ENCODE results near the gene PSME4. TPM values are rescaled to one million over a fixed set of nuclear protein-coding genes. Genes with fewer than 3 reads are reported as not detected.

The PSME4 gene
- total RNA-seq, 1 donor from 2014 or later = 71.2 TPM

DNA sequence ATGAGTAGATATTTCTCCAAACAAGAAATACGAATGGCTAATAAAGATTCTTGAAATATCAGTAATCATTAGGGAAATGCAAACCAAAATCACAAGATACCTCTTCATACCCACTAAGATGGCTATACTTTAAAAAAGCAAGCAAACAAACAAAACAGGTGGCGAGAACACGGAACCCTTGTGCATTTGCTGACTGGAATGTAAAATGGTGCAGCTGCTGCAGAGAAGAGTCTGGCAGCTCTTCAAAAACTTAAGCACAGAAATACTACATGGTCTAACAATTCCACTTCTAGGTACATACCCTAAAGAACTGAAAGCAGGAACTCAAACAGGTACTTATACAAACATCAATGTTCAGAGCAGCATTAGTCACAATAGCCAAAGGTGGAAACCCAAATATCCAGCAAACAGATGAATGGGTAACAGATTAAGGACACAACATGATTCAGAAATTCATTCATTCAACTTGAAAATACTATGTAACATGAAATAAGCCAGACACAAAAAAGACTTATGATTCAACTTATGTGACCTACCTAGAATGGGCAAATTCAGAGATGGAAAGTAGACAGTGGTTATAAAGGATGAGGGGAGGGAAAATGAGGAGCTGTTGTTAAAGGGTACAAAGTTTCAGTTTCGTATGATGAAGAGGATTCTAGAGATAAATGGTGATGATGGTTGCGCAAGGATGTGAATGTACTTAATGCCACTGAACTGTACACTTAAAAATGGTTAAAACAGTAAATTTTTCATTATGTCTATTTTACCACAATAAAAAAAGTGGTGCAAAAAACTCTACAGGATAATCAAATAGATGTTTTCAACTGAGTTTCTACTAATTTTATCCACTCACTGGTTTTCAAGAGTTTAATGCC, 84.2 kb downstream of the PSME4 start:
- intact Hi-C loops (cut with DNase I) = no loop called here
- H3K36me3 ChIP-seq = peaks cover 4 to 98% of the 10 kb centered on the region in 2 donors
- H3K27ac ChIP-seq = no peak overlapping the region
- H3K27me3 ChIP-seq = no peaks in the 10 kb centered on the region
- TF ChIP-seq, protein P1, sequence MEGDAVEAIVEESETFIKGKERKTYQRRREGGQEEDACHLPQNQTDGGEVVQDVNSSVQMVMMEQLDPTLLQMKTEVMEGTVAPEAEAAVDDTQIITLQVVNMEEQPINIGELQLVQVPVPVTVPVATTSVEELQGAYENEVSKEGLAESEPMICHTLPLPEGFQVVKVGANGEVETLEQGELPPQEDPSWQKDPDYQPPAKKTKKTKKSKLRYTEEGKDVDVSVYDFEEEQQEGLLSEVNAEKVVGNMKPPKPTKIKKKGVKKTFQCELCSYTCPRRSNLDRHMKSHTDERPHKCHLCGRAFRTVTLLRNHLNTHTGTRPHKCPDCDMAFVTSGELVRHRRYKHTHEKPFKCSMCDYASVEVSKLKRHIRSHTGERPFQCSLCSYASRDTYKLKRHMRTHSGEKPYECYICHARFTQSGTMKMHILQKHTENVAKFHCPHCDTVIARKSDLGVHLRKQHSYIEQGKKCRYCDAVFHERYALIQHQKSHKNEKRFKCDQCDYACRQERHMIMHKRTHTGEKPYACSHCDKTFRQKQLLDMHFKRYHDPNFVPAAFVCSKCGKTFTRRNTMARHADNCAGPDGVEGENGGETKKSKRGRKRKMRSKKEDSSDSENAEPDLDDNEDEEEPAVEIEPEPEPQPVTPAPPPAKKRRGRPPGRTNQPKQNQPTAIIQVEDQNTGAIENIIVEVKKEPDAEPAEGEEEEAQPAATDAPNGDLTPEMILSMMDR (IDR thresholded peaks at IDR 0.05) = no peak
- TF ChIP-seq POLR2AphosphoS5 (IDR thresholded peaks at IDR 0.05; ENCODE audit: insufficient read depth in 1 of 2, low read depth in 1 of 2) = no peak
- H3K4me1 ChIP-seq = no peaks in the 10 kb centered on the region
- H3K9me3 ChIP-seq = no peaks in the 10 kb centered on the region
- DNase-seq (ENCODE audit: extremely low spot score in 2 of 2) = no peak
- no peak overlapping the region for H3K4me3 ChIP-seq

DNA sequence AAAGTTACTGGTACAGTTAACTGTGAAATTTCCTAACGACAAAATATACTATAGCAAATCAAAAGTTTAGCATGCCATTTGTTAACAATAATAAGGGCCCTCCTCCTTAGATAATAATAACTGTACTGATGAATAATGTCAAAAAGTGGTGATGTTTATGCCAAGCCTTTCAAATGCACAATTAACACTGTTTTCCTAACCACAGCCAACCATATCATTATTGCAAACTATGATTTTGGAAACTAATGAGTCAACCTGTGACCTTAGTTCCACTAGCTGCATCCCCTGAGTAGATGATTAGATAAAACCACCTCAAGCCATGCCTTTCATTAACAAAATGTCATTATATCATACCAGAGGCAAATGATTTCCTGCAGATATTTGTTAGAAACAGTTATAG, 85.9 kb downstream of the PSME4 start:
- no peaks in the 10 kb centered on the region for H3K9me3 ChIP-seq
- no peaks in the 10 kb centered on the region for H3K4me1 ChIP-seq
- H3K4me3 ChIP-seq = no peak overlapping the region
- TF ChIP-seq POLR2AphosphoS5 (IDR thresholded peaks at IDR 0.05; ENCODE audit: insufficient read depth in 1 of 2, low read depth in 1 of 2) (no peak), POLR2A (IDR thresholded peaks at IDR 0.05) (no peak)
- TF ChIP-seq, protein P1 (IDR thresholded peaks at IDR 0.05) = no peak
- intact Hi-C loops (cut with DNase I) = no loop called here
- H3K27me3 ChIP-seq = no peaks in the 10 kb centered on the region
- DNase-seq (ENCODE audit: extremely low spot score in 2 of 2) = no peak
- peaks cover 4 to 92% of the 10 kb centered on the region in 2 donors for H3K36me3 ChIP-seq
- no peak overlapping the region for H3K27ac ChIP-seq

DNA sequence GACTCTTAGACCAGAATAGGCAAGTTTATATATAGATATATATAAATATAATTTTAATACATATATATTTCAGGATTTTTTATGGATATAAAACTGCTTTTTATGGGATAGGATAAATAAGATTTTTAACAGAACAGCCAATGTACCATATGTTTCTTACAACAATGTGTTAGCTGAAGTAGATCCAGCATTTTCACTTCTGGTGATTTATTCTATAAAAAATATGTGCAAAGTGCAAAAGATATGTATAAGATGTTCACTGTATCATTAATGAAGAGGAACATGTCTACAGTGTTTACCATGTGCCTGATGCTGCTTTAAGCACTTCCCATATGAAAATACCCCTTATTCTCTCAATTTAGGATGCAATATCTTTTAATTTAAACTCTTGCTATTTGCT, 88.8 kb downstream of the PSME4 start:
- no peak for DNase-seq (ENCODE audit: extremely low spot score in 2 of 2)
- H3K36me3 ChIP-seq = peaks cover 4 to 68% of the 10 kb centered on the region in 2 donors

DNA sequence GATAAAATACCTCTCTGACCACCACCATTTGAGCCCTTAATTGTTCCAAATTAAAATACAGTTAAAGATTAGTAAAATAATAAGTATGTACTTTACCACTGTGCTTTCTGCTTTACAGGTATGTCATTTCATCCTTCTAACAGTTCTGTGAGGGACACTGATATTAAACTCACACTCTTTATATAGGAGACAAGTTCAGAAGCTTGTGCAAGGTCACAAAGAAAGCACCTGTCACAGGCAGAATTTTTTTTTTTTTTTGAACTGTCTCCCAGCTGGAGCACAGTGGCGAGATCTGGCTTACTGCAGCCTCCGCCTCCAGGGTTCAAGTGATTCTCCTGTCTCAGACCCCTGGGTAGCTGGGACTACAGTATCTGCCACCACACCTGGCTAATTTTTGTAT, 89.4 kb downstream of the PSME4 start:
- Histone ChIP-seq H3K36me3 (peaks cover 3 to 62% of the 10 kb centered on the region in 2 donors), H3K27me3 (no peaks in the 10 kb centered on the region), H3K27ac (no peak overlapping the region), H3K4me3 (no peak overlapping the region), H3K4me1 (no peaks in the 10 kb centered on the region), H3K9me3 (no peaks in the 10 kb centered on the region)
- TF ChIP-seq POLR2AphosphoS5 (IDR thresholded peaks at IDR 0.05; ENCODE audit: insufficient read depth in 1 of 2, low read depth in 1 of 2) = no peak
- TF ChIP-seq, protein P1 (IDR thresholded peaks at IDR 0.05) = no peak
- no peak for TF ChIP-seq POLR2A (IDR thresholded peaks at IDR 0.05)
- intact Hi-C loops (cut with DNase I) = no loop called here
- no peak for DNase-seq (ENCODE audit: extremely low spot score in 2 of 2)

More for the DNA sequence above, 88.8 kb downstream of the PSME4 start:
- no peak overlapping the region for H3K27ac ChIP-seq
- H3K27me3 ChIP-seq = no peaks in the 10 kb centered on the region
- H3K9me3 ChIP-seq = no peaks in the 10 kb centered on the region
- intact Hi-C loops (cut with DNase I) = no loop called here
- H3K4me1 ChIP-seq = no peaks in the 10 kb centered on the region
- no peak for TF ChIP-seq POLR2AphosphoS5 (IDR thresholded peaks at IDR 0.05; ENCODE audit: insufficient read depth in 1 of 2, low read depth in 1 of 2)
- TF ChIP-seq, protein P1 (IDR thresholded peaks at IDR 0.05) = no peak
- TF ChIP-seq POLR2A (IDR thresholded peaks at IDR 0.05) = no peak
- H3K4me3 ChIP-seq = no peak overlapping the region

DNA sequence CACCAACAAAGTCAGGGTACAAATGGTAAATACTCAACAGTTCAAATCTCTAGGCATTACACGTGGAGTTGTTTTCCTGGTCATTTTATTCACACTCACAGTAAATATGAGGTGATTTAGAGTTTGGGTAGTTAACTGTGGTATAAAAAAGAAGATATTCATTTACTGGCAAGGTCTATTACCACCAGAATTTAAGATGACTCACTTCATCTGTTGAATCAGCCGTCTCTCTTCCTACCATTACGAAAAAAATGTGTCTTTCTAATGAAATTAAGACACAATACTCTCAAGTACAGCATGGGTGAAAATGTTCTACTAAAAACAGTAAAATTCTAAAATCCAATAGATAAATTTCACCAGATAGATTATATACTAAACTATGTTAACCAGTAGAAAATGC, 90.0 kb downstream of the PSME4 start:
- H3K36me3 ChIP-seq = peaks cover 0 to 56% of the 10 kb centered on the region in 2 donors
- intact Hi-C loops (cut with DNase I) = no loop called here

More for the DNA sequence above, 90.0 kb downstream of the PSME4 start:
- Histone ChIP-seq H3K9me3 (no peaks in the 10 kb centered on the region), H3K4me1 (no peaks in the 10 kb centered on the region), H3K27me3 (no peaks in the 10 kb centered on the region), H3K27ac (no peak overlapping the region), H3K4me3 (no peak overlapping the region)
- TF ChIP-seq POLR2A (IDR thresholded peaks at IDR 0.05) (no peak), POLR2AphosphoS5 (IDR thresholded peaks at IDR 0.05; ENCODE audit: insufficient read depth in 1 of 2, low read depth in 1 of 2) (no peak)
- TF ChIP-seq, protein P1 (IDR thresholded peaks at IDR 0.05) = no peak
- no peak for DNase-seq (ENCODE audit: extremely low spot score in 2 of 2)

Data from vagina (tissue), 2 donors.